HepG2 (cell line): Measurements from ENCODE around the gene CDH22. TPM values are rescaled to one million over a fixed set of nuclear protein-coding genes. Genes with fewer than 3 reads are reported as not detected.

Experiments
- ATAC-seq: fragments of 200-7000 bp; cut with Tn5 transposase; 3 replicates; pipeline ENCODE4 v1.9.1; 2020; ENCODE audit warnings: mild to moderate bottlenecking, moderate library complexity
- BruUV-seq: library from RNA; stranded (reverse); fragments of 400-500 nt; replicated peaks from 2 replicates; lab custom pipeline; 2021; lab: Mats Ljungman, UMichigan
- CTCF ChIA-PET: fragments of 300-600 bp; formaldehyde crosslinking; extraction: SDS; loops from one replicate; lab custom pipeline; 2021; ENCODE audit warnings: low total read pairs, inconsistent platforms, low intra/inter-chr PET ratio; lab: Yijun Ruan, JAX
- POLR2A ChIA-PET: fragments of 350-600 bp; sonication (Branson Sonifier 250); formaldehyde crosslinking; loops from one replicate; lab custom pipeline; 2020; ENCODE audit warnings: antibody characterized with exemption, inconsistent platforms; lab: Yijun Ruan, JAX
- DNase-seq: peaks from one replicate; pipeline ENCODE4 v3.0.0-alpha.2; 2015; ENCODE audit warnings: low spot score
- FAIRE-seq: peaks from 3 replicates; lab custom pipeline; 2011; peaks lifted over from hg19 to GRCh38; lab: Jason Lieb, UNC
- H2AFZ ChIP-seq: one replicate; pipeline ENCODE4 v1.6.1; 2011; ENCODE audit warnings: low read length, inconsistent platforms
- H3K27ac ChIP-seq: fragments of 300-600 bp; 3 replicates; pipeline ENCODE4 v1.8.0; 2011; ENCODE audit warnings: mixed run types, mild to moderate bottlenecking, mixed read lengths, low read length, inconsistent platforms; ENCODE audit not compliant: insufficient read depth; ENCODE audit errors: extremely low read length
- H3K27me3 ChIP-seq, 2 experiments: fragments of 200-600 bp in 1 of 2; 2 replicates in 1 of 2; 3 replicates in 1 of 2; pipeline versions ENCODE4 v1.6.0 to v1.8.0; 2011; ENCODE audit warnings: low read length in 2 of 2, mild to moderate bottlenecking in 2 of 2, moderate library complexity in 2 of 2, inconsistent platforms in 1 of 2; ENCODE audit not compliant: insufficient read depth in 2 of 2, control insufficient read depth in 1 of 2
- H3K36me3 ChIP-seq, 2 experiments: fragments of 200-600 bp in 1 of 2; replicated peaks in 1 of 2; 2 replicates in 1 of 2; 3 replicates in 1 of 2; pipeline versions ENCODE4 v1.5.1 to v1.8.0; 2011; ENCODE audit warnings: low read length in 2 of 2, inconsistent platforms in 1 of 2; ENCODE audit not compliant: insufficient read depth in 2 of 2, control insufficient read depth in 1 of 2
- H3K4me1 ChIP-seq: 2 replicates; pipeline ENCODE4 v1.5.1; 2012; ENCODE audit warnings: low read length, inconsistent platforms; ENCODE audit not compliant: insufficient read depth
- H3K4me2 ChIP-seq: 2 replicates; pipeline ENCODE4 v1.6.0; 2011; ENCODE audit warnings: low read depth, low read length, inconsistent platforms
- H3K4me3 ChIP-seq, 3 experiments: fragments of 200-600 bp in 1 of 3; sonication (generic), shearing (Covaris generic) in 1 of 3; replicated peaks in 1 of 3; 2 replicates each; pipeline ENCODE4 v1.5.1; 2011 to 2016; ENCODE audit warnings: low read length in 3 of 3, inconsistent platforms in 2 of 3, low read depth in 2 of 3, mild to moderate bottlenecking in 2 of 3, control low read depth in 1 of 3, mixed read lengths in 1 of 3; ENCODE audit not compliant: insufficient read depth in 1 of 3
- H3K79me2 ChIP-seq: one replicate; pipeline ENCODE4 v1.6.1; 2011; ENCODE audit warnings: low read length, inconsistent platforms; ENCODE audit not compliant: insufficient read depth
- H3K9ac ChIP-seq: 2 replicates; pipeline ENCODE4 v1.6.0; 2011; ENCODE audit warnings: mild to moderate bottlenecking, low read depth, low read length, inconsistent platforms; ENCODE audit not compliant: insufficient read depth
- H3K9me3 ChIP-seq: 2 replicates; pipeline ENCODE4 v1.5.1; 2012; ENCODE audit warnings: mild to moderate bottlenecking, low read length
- H4K20me1 ChIP-seq: 2 replicates; pipeline ENCODE4 v1.6.0; 2011; ENCODE audit warnings: inconsistent platforms, mild to moderate bottlenecking, low read length, moderate library complexity; ENCODE audit not compliant: insufficient read depth
- AFF4 ChIP-seq: sonication (generic); formaldehyde crosslinking; IDR thresholded peaks from 2 replicates; pipeline ENCODE4 v1.4.0; 2020; ENCODE audit warnings: missing genetic modification reagents
- ARID4A ChIP-seq: sonication (generic); formaldehyde crosslinking; IDR thresholded peaks from 2 replicates; pipeline ENCODE4 v1.5.0; 2020; ENCODE audit warnings: mild to moderate bottlenecking, missing genetic modification reagents, borderline replicate concordance
- ATF7 ChIP-seq, 2 experiments: fragments of 450-650 bp in 1 of 2; sonication (generic) in 1 of 2; formaldehyde crosslinking in 1 of 2; IDR thresholded peaks; 2 replicates each; pipeline versions ENCODE4 v1.4.0 to v1.6.1; 2016 to 2020; ENCODE audit warnings: antibody characterized with exemption in 1 of 2, mild to moderate bottlenecking in 1 of 2, missing genetic modification reagents in 1 of 2
- DZIP1 ChIP-seq: sonication (generic); formaldehyde crosslinking; IDR thresholded peaks from 2 replicates; pipeline ENCODE4 v1.5.0; 2020; ENCODE audit warnings: mild to moderate bottlenecking, missing genetic modification reagents
- HOMEZ ChIP-seq: IDR thresholded peaks from 2 replicates; pipeline ENCODE4 v1.6.1; 2016; ENCODE audit warnings: low read depth
- SETDB1 ChIP-seq: sonication (generic); formaldehyde crosslinking; IDR thresholded peaks from 2 replicates; pipeline ENCODE4 v1.5.1; 2020; ENCODE audit warnings: missing genetic modification reagents, mild to moderate bottlenecking, borderline replicate concordance
- TFDP2 ChIP-seq: sonication (generic); formaldehyde crosslinking; IDR thresholded peaks from 2 replicates; pipeline ENCODE4 v1.4.0; 2020; ENCODE audit warnings: missing genetic modification reagents
- ZBTB21 ChIP-seq: sonication (generic); formaldehyde crosslinking; IDR thresholded peaks from 2 replicates; pipeline ENCODE4 v1.4.0; 2020; ENCODE audit warnings: missing genetic modification reagents
- ZFP1 ChIP-seq: IDR thresholded peaks from 2 replicates; pipeline ENCODE4 v1.6.1; 2016
- ZNF12 ChIP-seq: sonication (generic); formaldehyde crosslinking; IDR thresholded peaks from 2 replicates; pipeline ENCODE4 v1.5.0; 2020; ENCODE audit warnings: missing genetic modification reagents
- ZNF709 ChIP-seq: sonication (generic); formaldehyde crosslinking; IDR thresholded peaks from 2 replicates; pipeline ENCODE4 v1.5.0; 2020; ENCODE audit warnings: mild to moderate bottlenecking, missing genetic modification reagents
- WGBS: methylation state at CpG from one replicate; pipeline ENCODE4 v1.1.6; 2017; ENCODE audit warnings: low lambda C conversion rate; 5-methylcytosine and 5-hydroxymethylcytosine counted together
- in situ Hi-C: cut with HindIII; loops from 2 replicates; pipeline ENCODE4 v1.10.0; 2017; ENCODE audit warnings: low pct_unique_long_range_greater_than_20kb; ENCODE audit not compliant: extremely low pct_ligation_motif_present
- intact Hi-C: fragments of 100-400 bp; cut with micrococcal nuclease; formaldehyde crosslinking; loops from one replicate; pipeline ENCODE4 v1.10.0; 2022; ENCODE audit not compliant: unreplicated experiment
- polyA plus RNA-seq, 8 experiments: library from polyadenylated mRNA; depleted of rRNA in 3 of 8; stranded (reverse) in 7 of 8; unstranded in 1 of 8; fragments of >200 nt; fragmentation: Illumina TruSeq in 4 of 8; extraction: Trizol in 4 of 8; gene quantifications; 2 replicates each; pipeline versions ENCODE4 v1.2.1 to v1.2.3, GENCODE V29; 2011 to 2016; ENCODE audit warnings: low read depth in 4 of 8, missing spikeins in 1 of 8, mixed read lengths in 1 of 8; ENCODE audit not compliant: insufficient read depth in 1 of 8
- total RNA-seq, 5 experiments: library from RNA; depleted of rRNA; stranded (reverse); fragments of >200 nt; fragmentation: Illumina TruSeq; extraction: Trizol; gene quantifications; 2 replicates each; pipeline ENCODE4 v1.2.3, GENCODE V29; 2016; ENCODE audit warnings: low read depth in 1 of 5

The CDH22 gene
- total and polyA plus RNA-seq, 2 of the 13 experiments (the other 11 are each of a cell fraction or from before 2014, with no cell fraction given) = not detected

- Histone ChIP-seq H4K20me1 (no peaks in the 10 kb centered on the region), H2AFZ (no peak overlapping the region), H3K4me1 (no peaks in the 10 kb centered on the region), H3K4me2 (no peak overlapping the region), H3K36me3 (no peaks in the 10 kb centered on the region), H3K79me2 (no peaks in the 10 kb centered on the region), H3K9me3 (no peaks in the 10 kb centered on the region), H3K9ac (no peak overlapping the region), H3K27ac (no peak overlapping the region), H3K4me3 (no peak overlapping the region), H3K27me3 (peaks cover 0 to 5% of the 10 kb centered on the region in 2 experiments; a peak in 2 of 5 replicates)
- FAIRE-seq = no peak
- CTCF ChIA-PET = no interaction called here
- DNase-seq = no peak
- POLR2A ChIA-PET = no interaction called here
- in situ Hi-C loops (no loop called here), intact Hi-C loops (no loop called here)
- WGBS = 11% methylated on average over 10 of the region's 10 CpGs
- no TSS peak for BruUV-seq
- ATAC-seq = no peak
- TF ChIP-seq HOMEZ (CRISPR knock-in tag) (no peak), AFF4 (CRISPR knock-in tag) (no peak), ZBTB21 (CRISPR knock-in tag) (no peak), ZNF709 (CRISPR knock-in tag) (no peak), ZNF12 (no peak), ARID4A (CRISPR knock-in tag) (no peak), ZFP1 (no peak), TFDP2 (CRISPR knock-in tag) (no peak), ATF7 (IDR thresholded peaks at IDR 0.05) (no peak), ATF7 (CRISPR knock-in tag; IDR thresholded peaks at IDR 0.05) (no peak), SETDB1 (CRISPR knock-in tag) (no peak), DZIP1 (CRISPR knock-in tag) (no peak)
Observed at GRCh38 chr20:46237227-46237626, 71.1 kb downstream of the CDH22 start.
